ENCODE data around the gene UBE3C.

The UBE3C gene

GRCh38 chr7:157276091-157276561, 137.4 kb downstream of the UBE3C start:
- TF ChIP-seq GATA3 (IDR thresholded peaks at IDR 0.05; ENCODE audit: low read depth, low read length) = no peak

GRCh38 chr7:157276731-157277562, 138.2 kb downstream of the UBE3C start:
- TF ChIP-seq GATA3 (IDR thresholded peaks at IDR 0.05; ENCODE audit: low read depth, low read length) = no peak; the same call in 1 of the 2 replicates
- TF ChIP-seq GATA2 (IDR thresholded peaks at IDR 0.05; ENCODE audit: low read depth, low read length) = peak; percentile 97

DNA sequence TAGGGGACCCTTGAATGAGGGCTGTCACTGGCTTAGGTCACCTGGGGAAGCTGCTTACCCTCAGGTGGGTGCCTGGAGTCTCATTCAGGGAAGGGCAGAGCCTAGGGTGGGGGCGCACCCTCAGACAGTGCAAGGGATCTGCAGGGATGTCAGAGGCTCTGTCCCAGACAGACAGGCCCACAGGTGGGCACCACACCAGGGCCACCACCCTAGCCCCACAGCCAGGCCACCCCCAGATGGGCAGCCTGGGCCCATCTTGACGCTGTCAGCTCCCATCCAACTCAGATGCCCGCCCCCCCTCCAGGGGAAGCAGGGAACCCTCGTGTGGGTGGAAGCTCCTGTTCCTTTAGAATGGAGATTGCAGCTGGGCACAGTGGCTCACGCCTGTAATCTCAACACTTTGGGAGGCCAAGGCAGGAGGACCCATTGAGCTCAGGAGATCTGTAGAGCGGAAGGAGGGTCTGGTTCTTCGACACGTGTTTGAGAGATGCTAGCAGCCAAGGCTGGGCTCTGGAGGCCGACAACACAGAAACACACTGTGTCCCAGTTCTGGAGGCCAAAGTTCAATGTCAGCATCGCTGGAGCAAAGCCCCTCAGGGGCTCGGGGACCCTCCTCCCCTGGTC, 139.6 kb downstream of the UBE3C start:
- no peak for TF ChIP-seq GATA3 (IDR thresholded peaks at IDR 0.05; ENCODE audit: low read depth, low read length)

DNA sequence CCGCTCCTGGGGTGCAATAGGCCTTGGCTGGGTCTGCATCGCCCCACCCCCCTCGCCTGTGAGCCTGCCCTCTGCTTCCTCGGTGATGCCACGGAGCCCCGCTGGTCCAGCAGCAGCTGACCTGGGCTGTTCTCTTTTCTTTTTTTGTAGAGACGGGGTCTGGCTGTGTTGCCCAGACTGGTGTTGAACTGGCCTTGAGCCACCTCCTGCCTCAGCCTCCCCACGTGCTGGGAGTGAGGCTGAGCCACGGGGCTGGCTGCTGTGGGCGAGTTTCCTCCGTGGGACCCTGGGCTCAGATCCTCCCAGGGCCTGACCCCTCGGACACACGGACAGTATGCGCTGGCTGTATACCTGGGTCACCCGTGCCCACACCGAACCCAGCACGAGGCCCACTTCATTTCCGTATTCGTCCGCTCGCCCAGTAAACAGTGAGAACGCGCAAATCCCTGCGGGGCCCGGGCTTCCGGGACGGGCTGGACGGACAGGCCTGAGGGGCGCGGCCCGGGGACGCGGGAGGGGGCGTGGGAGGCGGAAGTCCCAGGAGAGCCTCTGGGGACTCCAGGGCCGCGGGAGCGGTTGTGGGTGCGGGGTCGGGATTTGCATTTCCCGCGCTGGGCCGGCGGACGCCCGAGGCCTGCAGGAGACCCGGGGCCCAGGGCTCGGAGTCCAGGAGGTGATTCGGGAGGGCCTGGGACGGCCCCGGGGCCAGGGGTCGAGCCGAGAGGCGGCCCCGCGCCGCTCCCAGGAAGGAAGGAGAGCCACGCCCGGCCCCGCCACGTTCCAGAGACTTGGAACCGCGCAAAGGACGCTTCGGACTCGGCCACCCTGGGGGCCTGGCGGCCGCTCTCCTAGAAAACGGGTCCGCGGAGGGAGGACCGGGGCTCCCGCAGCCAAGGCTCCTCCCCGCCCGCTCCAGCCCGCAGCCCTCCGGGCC, 140.3 kb downstream of the UBE3C start:
- TF ChIP-seq GATA2 (IDR thresholded peaks at IDR 0.05; ENCODE audit: low read depth, low read length) (no peak), GATA3 (IDR thresholded peaks at IDR 0.05; ENCODE audit: low read depth, low read length) (no peak)

- no peak for TF ChIP-seq GATA2 (IDR thresholded peaks at IDR 0.05; ENCODE audit: low read depth, low read length)
- no peak for TF ChIP-seq GATA3 (IDR thresholded peaks at IDR 0.05; ENCODE audit: low read depth, low read length)
Observed at GRCh38 chr7:157279741-157280215, 141.1 kb downstream of the UBE3C start.

DNA sequence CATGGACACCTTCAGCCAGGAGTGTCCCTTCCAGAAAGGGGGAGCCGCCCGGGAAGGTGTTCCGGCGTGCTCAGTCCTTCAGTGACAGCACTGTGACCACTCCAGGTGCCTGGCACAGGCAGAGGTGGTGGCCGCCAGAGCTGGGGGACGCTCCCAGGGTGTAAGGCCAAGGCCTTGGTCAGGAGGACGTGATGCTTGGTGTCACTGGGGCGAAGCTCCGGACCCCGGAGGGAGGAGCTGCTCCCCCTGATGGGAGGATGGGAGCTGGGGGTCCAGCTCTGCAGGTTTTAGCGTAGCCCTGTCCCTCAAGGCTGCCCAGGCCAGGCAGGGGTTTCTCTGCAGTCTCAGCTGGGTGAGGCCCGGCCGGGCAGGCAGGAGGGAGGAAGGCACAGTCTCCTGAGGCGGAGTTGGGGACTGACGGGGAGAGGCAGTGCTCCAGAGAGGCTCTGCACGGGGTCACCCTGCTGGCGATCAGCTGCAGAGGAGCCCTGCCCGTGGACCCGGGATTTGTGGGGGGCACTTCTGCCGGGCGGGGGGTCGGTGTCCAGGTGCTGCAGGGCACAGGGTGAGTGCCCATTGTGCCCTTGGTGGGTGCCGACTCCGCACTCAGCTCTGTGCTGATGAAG, 141.6 kb downstream of the UBE3C start:
- TF ChIP-seq GATA2 (IDR thresholded peaks at IDR 0.05; ENCODE audit: low read depth, low read length) (no peak), GATA3 (IDR thresholded peaks at IDR 0.05; ENCODE audit: low read depth, low read length) (no peak)

DNA sequence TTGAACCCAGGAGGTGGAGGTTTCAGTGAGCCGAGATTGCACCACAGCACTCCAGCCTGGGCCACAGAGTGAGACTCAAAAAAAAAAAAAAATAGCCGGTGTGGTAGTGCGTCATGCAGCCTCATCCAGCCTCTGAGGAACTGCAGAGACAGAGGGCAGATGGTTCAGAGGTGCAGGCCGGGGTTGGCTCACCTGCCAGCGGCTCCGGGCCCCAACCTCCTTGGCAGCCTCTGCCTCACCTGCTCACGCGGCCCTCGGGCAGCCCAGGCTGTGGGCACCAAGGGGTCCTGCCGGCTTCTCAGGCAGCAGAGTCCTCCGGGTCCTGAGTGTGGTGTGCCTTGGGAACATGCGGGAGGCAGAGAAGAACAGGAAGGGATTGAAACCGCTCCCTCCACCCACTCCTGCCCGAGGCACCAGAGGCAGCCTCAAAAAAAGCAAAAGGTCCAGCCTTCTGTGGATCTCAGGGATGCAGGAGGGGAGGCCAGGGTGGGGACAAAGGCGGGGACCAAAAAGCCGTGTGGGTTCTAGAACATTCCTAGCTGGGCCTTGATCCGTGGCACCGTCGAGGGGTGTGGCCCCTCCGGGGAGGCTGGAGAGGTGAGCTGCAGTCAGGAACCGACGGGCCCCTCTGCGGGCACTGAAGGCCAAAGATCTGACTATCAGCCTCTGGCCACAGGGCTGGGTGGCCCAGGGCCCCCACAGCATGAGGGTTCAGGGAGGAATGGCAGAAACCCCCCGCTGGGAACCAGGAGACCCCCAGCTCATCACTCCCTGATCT, 142.7 kb downstream of the UBE3C start:
- TF ChIP-seq GATA2 (IDR thresholded peaks at IDR 0.05; ENCODE audit: low read depth, low read length) (no peak), GATA3 (IDR thresholded peaks at IDR 0.05; ENCODE audit: low read depth, low read length) (no peak)

DNA sequence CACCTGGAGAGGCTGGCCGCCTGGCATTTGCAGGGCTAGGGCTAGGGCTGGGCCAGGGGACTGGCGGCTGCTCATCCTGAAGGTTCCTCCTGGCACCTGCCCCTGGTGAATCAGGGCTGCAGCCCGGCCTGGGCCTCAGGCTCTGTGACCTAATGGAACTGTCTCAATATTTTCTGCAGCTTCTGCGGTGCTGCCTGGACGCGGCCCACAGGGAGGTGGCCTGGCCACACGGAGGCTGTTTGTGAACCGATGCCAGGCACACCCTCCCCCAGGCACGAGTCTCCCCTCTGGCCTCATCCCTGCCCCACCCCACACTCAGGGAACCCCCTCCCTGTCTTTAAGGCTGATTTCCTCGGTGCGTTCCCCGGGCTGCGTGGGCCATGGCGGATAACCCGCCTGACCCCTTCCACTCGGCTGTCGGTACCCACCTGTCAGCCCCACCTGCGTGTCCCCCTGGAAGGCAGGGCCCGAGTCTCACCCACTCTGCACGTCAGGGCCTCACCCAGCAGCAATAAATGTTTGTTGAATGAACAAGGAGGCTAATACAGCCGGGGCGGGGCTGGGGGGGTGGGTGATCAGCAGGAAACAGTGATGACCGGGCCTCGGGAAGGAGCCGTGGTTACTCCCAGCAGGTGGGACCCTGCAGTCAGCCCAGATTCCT, 143.5 kb downstream of the UBE3C start:
- no peak for TF ChIP-seq GATA2 (IDR thresholded peaks at IDR 0.05; ENCODE audit: low read depth, low read length)
- no peak for TF ChIP-seq GATA3 (IDR thresholded peaks at IDR 0.05; ENCODE audit: low read depth, low read length)

DNA sequence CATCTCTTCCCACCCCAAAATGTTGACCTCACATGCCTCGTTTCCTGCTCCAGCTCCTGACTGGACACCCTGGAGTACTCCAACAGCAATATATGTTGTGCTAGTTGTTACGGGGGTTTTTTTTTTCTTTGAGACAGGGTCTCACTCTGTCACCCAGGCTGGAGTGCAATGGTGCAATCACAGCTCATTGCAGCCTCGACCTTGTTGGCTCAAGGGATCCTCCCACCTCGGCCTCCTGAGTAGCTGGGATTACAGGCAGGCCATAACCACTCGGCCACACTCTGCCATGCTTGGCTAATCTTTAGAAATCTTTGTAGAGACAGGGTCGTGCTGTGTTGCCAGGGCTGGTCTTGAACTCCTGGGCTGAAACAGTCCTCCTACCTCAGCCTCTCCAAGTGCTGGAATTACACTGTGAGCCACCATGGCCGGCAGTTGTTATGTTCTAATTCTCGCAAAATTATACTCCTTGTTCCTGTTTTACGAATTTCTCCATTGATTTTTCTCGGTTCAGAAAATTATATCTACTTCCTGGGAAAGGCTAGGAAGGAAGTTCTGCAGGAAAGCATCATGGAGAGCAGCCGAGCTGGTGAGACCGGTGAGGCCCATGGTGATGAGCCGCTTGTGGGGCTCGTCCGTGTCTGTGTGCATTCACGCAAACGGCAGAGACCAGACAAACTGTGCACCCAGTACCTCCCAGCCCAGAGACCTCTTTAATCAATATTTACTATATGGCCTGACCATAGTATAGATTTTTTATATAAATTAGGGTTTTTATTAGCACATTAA, 145.7 kb downstream of the UBE3C start:
- TF ChIP-seq GATA3 (IDR thresholded peaks at IDR 0.05; ENCODE audit: low read depth, low read length) (no peak), GATA2 (IDR thresholded peaks at IDR 0.05; ENCODE audit: low read depth, low read length) (no peak)

DNA sequence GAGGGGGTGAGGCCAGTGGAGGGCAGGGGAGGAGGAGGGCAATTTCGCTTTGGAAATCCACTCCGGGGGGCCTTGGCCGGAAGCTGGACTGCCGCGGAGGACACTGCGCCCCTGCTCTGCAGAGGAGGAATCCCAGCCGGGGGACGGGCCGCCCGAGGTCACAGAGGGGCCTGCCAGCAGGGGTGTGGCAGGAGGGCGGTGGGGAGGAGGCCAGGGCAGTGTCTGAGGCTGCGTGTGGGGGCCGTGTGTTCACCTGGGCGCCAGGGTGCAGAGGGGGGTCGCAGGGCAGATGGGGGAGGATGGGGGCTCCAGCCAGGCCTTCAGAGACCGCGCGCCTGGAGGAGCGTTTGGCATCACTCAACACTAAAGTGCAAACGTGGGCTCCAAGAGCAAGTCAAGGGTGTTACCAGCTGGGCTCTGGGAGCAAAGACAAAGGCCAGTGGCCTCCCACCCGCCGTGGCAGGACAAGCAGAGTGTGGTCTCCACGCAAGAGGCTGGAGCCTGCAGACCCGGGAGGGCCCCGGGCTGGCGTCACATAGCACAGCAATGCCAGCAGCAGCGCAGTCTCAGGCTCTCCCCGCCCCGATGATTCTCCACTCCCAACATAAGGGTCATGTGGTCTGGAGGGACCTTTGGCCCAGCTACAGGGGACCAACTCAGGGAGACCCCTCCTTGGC, 152.8 kb downstream of the UBE3C start:
- no peak for TF ChIP-seq GATA3 (IDR thresholded peaks at IDR 0.05; ENCODE audit: low read depth, low read length)

DNA sequence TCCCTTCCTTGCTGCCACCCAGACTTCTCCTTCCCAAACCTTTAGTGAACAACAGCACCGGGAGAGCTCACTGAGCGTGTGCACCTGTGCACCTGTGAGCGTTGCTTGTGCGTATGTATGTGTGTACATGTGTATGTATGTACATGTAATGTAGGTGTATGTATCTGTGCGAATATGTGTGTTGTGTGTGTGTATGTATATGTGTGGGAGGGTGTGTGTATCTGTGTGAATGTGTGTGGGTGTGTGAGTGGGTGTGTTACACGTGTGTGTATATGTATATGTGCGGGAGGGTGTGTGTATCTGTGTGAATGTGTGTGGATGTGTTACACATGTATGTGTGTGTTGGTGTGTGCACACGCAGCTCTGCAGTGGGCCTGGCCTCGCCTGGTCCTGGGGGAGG, 153.5 kb downstream of the UBE3C start:
- TF ChIP-seq GATA3 (IDR thresholded peaks at IDR 0.05; ENCODE audit: low read depth, low read length) (no peak), GATA2 (IDR thresholded peaks at IDR 0.05; ENCODE audit: low read depth, low read length) (no peak)
